GM23338 (cell line): ENCODE data around the gene PLA2G6. TPM values are rescaled to one million over a fixed set of nuclear protein-coding genes. Genes with fewer than 3 reads are reported as not detected.

Source experiments
- ATAC-seq: fragments of 200-7000 bp; cut with Tn5 transposase; 3 replicates; pipeline ENCODE4 v1.9.1; 2020
- DNase-seq: peaks from one replicate; pipeline ENCODE4 v3.0.0-alpha.2; 2015; ENCODE audit warnings: low spot score
- H2AFZ ChIP-seq: fragments of 200-600 bp; sonication (generic); 2 replicates; pipeline ENCODE4 v1.8.0; 2016; ENCODE audit warnings: antibody characterized with exemption, mild to moderate bottlenecking, moderate library complexity
- H3F3A ChIP-seq: fragments of 200-600 bp; sonication (generic); replicated peaks from 2 replicates; pipeline ENCODE4 v1.8.0; 2017; ENCODE audit warnings: antibody characterized with exemption, mixed run types, low read depth
- H3K27ac ChIP-seq: fragments of 200-600 bp; sonication (generic); 2 replicates; pipeline ENCODE4 v1.6.1; 2016; ENCODE audit warnings: low read depth
- H3K27me3 ChIP-seq: fragments of 200-600 bp; sonication (generic); 2 replicates; pipeline ENCODE4 v1.8.0; 2016; ENCODE audit warnings: mild to moderate bottlenecking, mixed run types, moderate library complexity; ENCODE audit not compliant: insufficient read depth
- H3K36me3 ChIP-seq: fragments of 200-600 bp; sonication (generic); 2 replicates; pipeline ENCODE4 v1.8.0; 2016; ENCODE audit warnings: mild to moderate bottlenecking; ENCODE audit not compliant: insufficient read depth
- H3K4me1 ChIP-seq: fragments of 200-600 bp; sonication (generic); 2 replicates; pipeline ENCODE4 v1.8.0; 2016; ENCODE audit warnings: mild to moderate bottlenecking, moderate library complexity; ENCODE audit not compliant: insufficient read depth
- H3K4me2 ChIP-seq: fragments of 200-600 bp; sonication (generic); 2 replicates; pipeline ENCODE4 v1.7.1; 2017; ENCODE audit warnings: mixed run types
- H3K4me3 ChIP-seq: fragments of 200-600 bp; sonication (generic); 2 replicates; pipeline ENCODE4 v1.6.1; 2016; ENCODE audit warnings: mixed run types
- H3K79me2 ChIP-seq: fragments of 200-600 bp; sonication (generic); replicated peaks from 2 replicates; pipeline ENCODE4 v1.8.0; 2017; ENCODE audit warnings: mild to moderate bottlenecking; ENCODE audit not compliant: insufficient read depth
- H3K9me2 ChIP-seq: fragments of 200-600 bp; sonication (generic); 2 replicates; pipeline ENCODE4 v1.8.0; 2017; ENCODE audit not compliant: insufficient read depth
- H4K20me1 ChIP-seq: fragments of 200-600 bp; sonication (generic); replicated peaks from 2 replicates; pipeline ENCODE4 v1.8.0; 2017; ENCODE audit warnings: mild to moderate bottlenecking; ENCODE audit not compliant: insufficient read depth
- H3K27ac Mint-ChIP-seq: 2 replicates; pipeline ENCODE4 v1.8.0; 2020; ENCODE audit warnings: inconsistent platforms, mild to moderate bottlenecking, moderate library complexity, mixed read lengths
- H3K27me3 Mint-ChIP-seq: 3 replicates; pipeline ENCODE4 v1.8.0; 2022; ENCODE audit warnings: low read depth, mild to moderate bottlenecking, moderate library complexity, mixed read lengths, inconsistent platforms; ENCODE audit not compliant: insufficient read depth, poor library complexity
- H3K36me3 Mint-ChIP-seq: 3 replicates; pipeline ENCODE4 v1.8.0; 2021; ENCODE audit warnings: low read depth, mild to moderate bottlenecking, inconsistent platforms, moderate library complexity, mixed read lengths
- H3K4me1 Mint-ChIP-seq: 3 replicates; pipeline ENCODE4 v1.8.0; 2020; ENCODE audit warnings: mild to moderate bottlenecking, inconsistent platforms, mixed read lengths
- H3K4me3 Mint-ChIP-seq: 3 replicates; pipeline ENCODE4 v1.8.0; 2021; ENCODE audit warnings: moderate library complexity, mild to moderate bottlenecking, inconsistent platforms, mixed read lengths
- H3K9me3 Mint-ChIP-seq: 3 replicates; pipeline ENCODE4 v1.8.0; 2020; ENCODE audit warnings: moderate library complexity, mild to moderate bottlenecking, inconsistent platforms, mixed read lengths
- CREB1 ChIP-seq: fragments of 250-450 bp; sonication (Bioruptor Pico); IDR thresholded peaks from 2 replicates; pipeline ENCODE4 v1.5.0; 2020; ENCODE audit warnings: low read depth, mild to moderate bottlenecking, moderate library complexity
- EZH2phosphoT487 ChIP-seq: fragments of 200-600 bp; sonication (generic); IDR thresholded peaks from one replicate; pipeline ENCODE4 v1.8.1; 2018; ENCODE audit warnings: antibody characterized with exemption; ENCODE audit not compliant: unreplicated experiment
- JUNB ChIP-seq: IDR thresholded peaks from one replicate; pipeline ENCODE4 v1.6.1; 2016; ENCODE audit warnings: antibody characterized with exemption; ENCODE audit not compliant: unreplicated experiment
- POLR2AphosphoS5 ChIP-seq: IDR thresholded peaks from 2 replicates; pipeline ENCODE4 v1.6.1; 2016; ENCODE audit warnings: antibody characterized with exemption, low read depth
- polyA plus RNA-seq: library from polyadenylated mRNA; unstranded; fragments of >200 nt; fragmentation: Nextera tagmentation; extraction: Ambion mirVana; gene quantifications from 2 replicates; pipeline ENCODE4 v1.2.1, GENCODE V29; 2016
- total RNA-seq: library from RNA; depleted of rRNA; stranded (reverse); fragments of >200 nt; shearing (Covaris generic); gene quantifications from 2 replicates; pipeline ENCODE4 v1.2.3, GENCODE V29; 2014
- TF ChIP-seq, protein P1 (sequence below): IDR thresholded peaks from 2 replicates; pipeline ENCODE4 v1.6.1; 2016; ENCODE audit warnings: antibody characterized with exemption
- TF ChIP-seq, protein P2 (sequence below): fragments of 250-450 bp; sonication (Bioruptor Pico); IDR thresholded peaks from 2 replicates; pipeline ENCODE4 v1.5.0; 2020; ENCODE audit warnings: mild to moderate bottlenecking, moderate library complexity
- TF ChIP-seq, protein P3 (sequence below), 2 experiments: fragments of 200-600 bp in 1 of 2; sonication (generic) in 1 of 2; conservative IDR thresholded peaks; 2 replicates each; pipeline versions ENCODE4 v1.5.1 to v1.6.1; 2016 to 2017; ENCODE audit warnings: antibody characterized with exemption in 2 of 2, low read depth in 2 of 2, mild to moderate bottlenecking in 2 of 2, moderate library complexity in 1 of 2

Gene PLA2G6
- total and polyA plus RNA-seq, 2 experiments from 2014 or later: 4.5 to 12.6 TPM

DNA sequence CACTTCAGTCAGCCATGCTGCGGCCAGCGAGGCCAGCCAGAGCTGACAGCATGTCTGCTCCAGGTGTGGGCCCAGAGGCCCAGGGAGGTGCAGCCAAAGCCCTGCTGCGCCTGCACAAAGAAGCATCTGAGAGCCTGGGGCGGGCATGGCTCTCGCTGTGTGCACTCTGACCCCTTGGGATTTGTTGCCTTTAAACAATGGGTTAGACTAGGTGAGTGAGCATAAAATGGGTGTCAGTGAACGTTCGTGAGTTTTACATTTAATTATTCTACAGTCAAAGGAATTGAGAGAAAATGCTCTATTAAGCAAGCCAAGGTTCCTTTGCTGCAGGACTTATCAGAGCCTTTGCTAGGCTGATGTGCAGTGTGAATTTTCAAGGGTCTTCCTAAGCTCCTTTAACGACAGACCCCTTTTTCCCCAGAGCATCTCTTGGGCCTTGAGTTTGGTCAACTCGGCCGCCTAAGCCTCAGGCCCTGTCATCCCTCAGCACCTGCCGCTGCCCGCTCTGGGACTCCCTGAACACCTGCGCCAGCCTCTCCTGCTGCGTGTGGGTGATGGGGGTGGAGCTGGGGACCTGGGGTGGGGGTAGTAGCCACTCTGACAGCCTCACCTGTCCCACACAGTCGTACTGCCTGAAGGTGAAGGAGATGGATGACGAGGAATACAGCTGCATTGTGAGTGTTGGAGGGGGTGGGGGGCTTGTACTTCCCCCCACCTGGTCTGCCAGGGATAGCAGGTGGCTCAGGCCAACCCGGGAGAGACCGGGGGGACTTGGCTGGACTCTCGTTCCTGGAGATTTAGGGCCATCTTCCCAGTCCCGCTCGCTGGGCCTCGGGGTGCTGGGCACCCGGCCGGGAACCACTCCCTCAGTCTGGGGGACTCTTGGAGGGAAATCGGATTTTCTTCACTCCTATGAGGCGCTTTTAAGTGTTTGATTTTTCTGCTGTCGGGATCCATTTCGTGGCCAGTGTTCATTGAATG is 108.2 kb downstream of the PLA2G6 start:
- H3K36me3 Mint-ChIP-seq: peaks cover 27% of the 10 kb centered on the region
- no peak overlapping the region for H3K4me2 ChIP-seq
- no peaks in the 10 kb centered on the region for H3K79me2 ChIP-seq
- no peak overlapping the region for H3K27ac Mint-ChIP-seq
- H3K9me3 Mint-ChIP-seq: no peaks in the 10 kb centered on the region
- H3K9me2 ChIP-seq: no peaks in the 10 kb centered on the region
- H3K4me3 ChIP-seq: no peak overlapping the region
- H2AFZ ChIP-seq: no peak overlapping the region
- no peaks in the 10 kb centered on the region for H3K27me3 ChIP-seq
- no peaks in the 10 kb centered on the region for H3K36me3 ChIP-seq
- no peak overlapping the region for H3K4me3 Mint-ChIP-seq
- ATAC-seq: no peak
- no peak for DNase-seq
- peaks cover 5% of the 10 kb centered on the region; the same call in 2 of the 3 replicates for H3K4me1 Mint-ChIP-seq
- no peaks in the 10 kb centered on the region for H3F3A ChIP-seq
- H3K4me1 ChIP-seq: 0 out of 2 replicates have a peak, but pooled peaks cover 3% of the 10 kb centered on the region
- TF ChIP-seq JUNB (no peak), EZH2phosphoT487 (no peak)
- TF ChIP-seq, protein P1, sequence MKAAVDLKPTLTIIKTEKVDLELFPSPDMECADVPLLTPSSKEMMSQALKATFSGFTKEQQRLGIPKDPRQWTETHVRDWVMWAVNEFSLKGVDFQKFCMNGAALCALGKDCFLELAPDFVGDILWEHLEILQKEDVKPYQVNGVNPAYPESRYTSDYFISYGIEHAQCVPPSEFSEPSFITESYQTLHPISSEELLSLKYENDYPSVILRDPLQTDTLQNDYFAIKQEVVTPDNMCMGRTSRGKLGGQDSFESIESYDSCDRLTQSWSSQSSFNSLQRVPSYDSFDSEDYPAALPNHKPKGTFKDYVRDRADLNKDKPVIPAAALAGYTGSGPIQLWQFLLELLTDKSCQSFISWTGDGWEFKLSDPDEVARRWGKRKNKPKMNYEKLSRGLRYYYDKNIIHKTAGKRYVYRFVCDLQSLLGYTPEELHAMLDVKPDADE: no peak
- H3K27me3 Mint-ChIP-seq: peaks cover 13% of the 10 kb centered on the region
- no peak overlapping the region for H3K27ac ChIP-seq
- no peaks in the 10 kb centered on the region; the same call in 1 of the 2 replicates for H4K20me1 ChIP-seq

DNA sequence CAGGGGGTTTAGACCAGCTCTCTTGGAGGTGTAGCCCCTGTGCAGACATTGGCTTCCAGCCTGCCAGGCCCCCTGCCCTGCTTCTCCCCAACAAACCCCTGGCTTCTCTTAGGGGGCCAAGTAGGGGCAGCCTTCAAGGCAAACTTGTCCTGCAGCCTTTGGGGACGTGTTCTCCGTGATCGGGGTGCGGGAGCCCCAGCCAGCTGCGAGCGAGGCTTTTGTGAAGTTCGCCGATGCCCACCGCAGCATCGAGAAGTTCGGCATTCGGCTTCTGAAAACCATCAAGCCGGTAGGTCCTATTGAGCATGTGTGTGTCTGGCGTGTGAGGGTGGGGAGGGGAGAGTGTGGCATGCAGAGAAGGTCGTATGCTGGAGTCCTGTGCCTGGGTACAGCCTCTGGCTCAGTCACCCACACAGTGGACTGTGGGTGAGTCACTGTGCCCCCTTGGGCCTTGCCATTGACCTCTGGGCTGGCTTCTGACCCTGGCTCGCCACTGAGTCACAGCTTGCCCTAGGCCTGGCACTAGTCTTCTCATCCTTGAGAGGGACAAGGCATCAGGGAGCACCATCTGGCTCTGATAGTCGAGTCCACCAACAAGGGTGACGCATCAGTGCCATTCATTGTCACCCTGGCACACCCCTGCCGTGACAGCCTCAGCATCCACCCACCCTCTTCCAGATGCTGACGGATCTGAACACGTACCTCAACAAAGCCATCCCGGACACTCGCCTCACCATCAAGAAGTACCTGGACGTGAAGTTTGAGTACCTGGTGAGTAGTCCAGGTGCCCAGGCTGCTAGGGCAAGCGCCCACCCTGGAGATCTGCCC is 109.1 kb downstream of the PLA2G6 start:
- no peak for ATAC-seq
- TF ChIP-seq EZH2phosphoT487 (no peak), CREB1 (CRISPR knock-in tag) (no peak), POLR2AphosphoS5 (no peak)
- TF ChIP-seq, protein P2, sequence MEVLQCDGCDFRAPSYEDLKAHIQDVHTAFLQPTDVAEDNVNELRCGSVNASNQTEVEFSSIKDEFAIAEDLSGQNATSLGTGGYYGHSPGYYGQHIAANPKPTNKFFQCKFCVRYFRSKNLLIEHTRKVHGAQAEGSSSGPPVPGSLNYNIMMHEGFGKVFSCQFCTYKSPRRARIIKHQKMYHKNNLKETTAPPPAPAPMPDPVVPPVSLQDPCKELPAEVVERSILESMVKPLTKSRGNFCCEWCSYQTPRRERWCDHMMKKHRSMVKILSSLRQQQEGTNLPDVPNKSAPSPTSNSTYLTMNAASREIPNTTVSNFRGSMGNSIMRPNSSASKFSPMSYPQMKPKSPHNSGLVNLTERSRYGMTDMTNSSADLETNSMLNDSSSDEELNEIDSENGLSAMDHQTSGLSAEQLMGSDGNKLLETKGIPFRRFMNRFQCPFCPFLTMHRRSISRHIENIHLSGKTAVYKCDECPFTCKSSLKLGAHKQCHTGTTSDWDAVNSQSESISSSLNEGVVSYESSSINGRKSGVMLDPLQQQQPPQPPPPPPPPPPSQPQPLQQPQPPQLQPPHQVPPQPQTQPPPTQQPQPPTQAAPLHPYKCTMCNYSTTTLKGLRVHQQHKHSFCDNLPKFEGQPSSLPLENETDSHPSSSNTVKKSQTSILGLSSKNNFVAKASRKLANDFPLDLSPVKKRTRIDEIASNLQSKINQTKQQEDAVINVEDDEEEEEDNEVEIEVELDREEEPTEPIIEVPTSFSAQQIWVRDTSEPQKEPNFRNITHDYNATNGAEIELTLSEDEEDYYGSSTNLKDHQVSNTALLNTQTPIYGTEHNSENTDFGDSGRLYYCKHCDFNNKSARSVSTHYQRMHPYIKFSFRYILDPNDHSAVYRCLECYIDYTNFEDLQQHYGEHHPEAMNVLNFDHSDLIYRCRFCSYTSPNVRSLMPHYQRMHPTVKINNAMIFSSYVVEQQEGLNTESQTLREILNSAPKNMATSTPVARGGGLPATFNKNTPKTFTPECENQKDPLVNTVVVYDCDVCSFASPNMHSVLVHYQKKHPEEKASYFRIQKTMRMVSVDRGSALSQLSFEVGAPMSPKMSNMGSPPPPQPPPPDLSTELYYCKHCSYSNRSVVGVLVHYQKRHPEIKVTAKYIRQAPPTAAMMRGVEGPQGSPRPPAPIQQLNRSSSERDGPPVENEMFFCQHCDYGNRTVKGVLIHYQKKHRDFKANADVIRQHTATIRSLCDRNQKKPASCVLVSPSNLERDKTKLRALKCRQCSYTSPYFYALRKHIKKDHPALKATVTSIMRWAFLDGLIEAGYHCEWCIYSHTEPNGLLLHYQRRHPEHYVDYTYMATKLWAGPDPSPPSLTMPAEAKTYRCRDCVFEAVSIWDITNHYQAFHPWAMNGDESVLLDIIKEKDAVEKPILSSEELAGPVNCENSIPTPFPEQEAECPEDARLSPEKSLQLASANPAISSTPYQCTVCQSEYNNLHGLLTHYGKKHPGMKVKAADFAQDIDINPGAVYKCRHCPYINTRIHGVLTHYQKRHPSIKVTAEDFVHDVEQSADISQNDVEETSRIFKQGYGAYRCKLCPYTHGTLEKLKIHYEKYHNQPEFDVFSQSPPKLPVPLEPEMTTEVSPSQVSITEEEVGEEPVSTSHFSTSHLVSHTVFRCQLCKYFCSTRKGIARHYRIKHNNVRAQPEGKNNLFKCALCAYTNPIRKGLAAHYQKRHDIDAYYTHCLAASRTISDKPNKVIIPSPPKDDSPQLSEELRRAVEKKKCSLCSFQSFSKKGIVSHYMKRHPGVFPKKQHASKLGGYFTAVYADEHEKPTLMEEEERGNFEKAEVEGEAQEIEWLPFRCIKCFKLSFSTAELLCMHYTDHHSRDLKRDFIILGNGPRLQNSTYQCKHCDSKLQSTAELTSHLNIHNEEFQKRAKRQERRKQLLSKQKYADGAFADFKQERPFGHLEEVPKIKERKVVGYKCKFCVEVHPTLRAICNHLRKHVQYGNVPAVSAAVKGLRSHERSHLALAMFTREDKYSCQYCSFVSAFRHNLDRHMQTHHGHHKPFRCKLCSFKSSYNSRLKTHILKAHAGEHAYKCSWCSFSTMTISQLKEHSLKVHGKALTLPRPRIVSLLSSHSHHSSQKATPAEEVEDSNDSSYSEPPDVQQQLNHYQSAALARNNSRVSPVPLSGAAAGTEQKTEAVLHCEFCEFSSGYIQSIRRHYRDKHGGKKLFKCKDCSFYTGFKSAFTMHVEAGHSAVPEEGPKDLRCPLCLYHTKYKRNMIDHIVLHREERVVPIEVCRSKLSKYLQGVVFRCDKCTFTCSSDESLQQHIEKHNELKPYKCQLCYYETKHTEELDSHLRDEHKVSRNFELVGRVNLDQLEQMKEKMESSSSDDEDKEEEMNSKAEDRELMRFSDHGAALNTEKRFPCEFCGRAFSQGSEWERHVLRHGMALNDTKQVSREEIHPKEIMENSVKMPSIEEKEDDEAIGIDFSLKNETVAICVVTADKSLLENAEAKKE (CRISPR knock-in tag): no peak
- TF ChIP-seq, protein P1: no peak
- TF ChIP-seq, protein P3, sequence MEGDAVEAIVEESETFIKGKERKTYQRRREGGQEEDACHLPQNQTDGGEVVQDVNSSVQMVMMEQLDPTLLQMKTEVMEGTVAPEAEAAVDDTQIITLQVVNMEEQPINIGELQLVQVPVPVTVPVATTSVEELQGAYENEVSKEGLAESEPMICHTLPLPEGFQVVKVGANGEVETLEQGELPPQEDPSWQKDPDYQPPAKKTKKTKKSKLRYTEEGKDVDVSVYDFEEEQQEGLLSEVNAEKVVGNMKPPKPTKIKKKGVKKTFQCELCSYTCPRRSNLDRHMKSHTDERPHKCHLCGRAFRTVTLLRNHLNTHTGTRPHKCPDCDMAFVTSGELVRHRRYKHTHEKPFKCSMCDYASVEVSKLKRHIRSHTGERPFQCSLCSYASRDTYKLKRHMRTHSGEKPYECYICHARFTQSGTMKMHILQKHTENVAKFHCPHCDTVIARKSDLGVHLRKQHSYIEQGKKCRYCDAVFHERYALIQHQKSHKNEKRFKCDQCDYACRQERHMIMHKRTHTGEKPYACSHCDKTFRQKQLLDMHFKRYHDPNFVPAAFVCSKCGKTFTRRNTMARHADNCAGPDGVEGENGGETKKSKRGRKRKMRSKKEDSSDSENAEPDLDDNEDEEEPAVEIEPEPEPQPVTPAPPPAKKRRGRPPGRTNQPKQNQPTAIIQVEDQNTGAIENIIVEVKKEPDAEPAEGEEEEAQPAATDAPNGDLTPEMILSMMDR (conservative IDR thresholded peaks at IDR 0.05; ENCODE audit: low read depth in 2 of 2): no peak

More for the DNA sequence above, 109.1 kb downstream of the PLA2G6 start:
- H3K9me2 ChIP-seq: no peaks in the 10 kb centered on the region
- H4K20me1 ChIP-seq: no peaks in the 10 kb centered on the region; the same call in 1 of the 2 replicates
- H3K27me3 ChIP-seq: no peaks in the 10 kb centered on the region
- no peaks in the 10 kb centered on the region for H3K36me3 ChIP-seq
- peaks cover 5% of the 10 kb centered on the region; the same call in 2 of the 3 replicates for H3K4me1 Mint-ChIP-seq
- no peak overlapping the region for H3K4me3 ChIP-seq
- H3F3A ChIP-seq: no peaks in the 10 kb centered on the region
- no peak overlapping the region for H3K27ac ChIP-seq
- H3K9me3 Mint-ChIP-seq: no peaks in the 10 kb centered on the region
- 0 out of 2 replicates have a peak, but pooled peaks cover 3% of the 10 kb centered on the region for H3K4me1 ChIP-seq
- H3K79me2 ChIP-seq: no peaks in the 10 kb centered on the region
- H3K4me3 Mint-ChIP-seq: no peak overlapping the region
- no peak overlapping the region for H2AFZ ChIP-seq
- peaks cover 11% of the 10 kb centered on the region for H3K27me3 Mint-ChIP-seq
- peaks cover 32% of the 10 kb centered on the region for H3K36me3 Mint-ChIP-seq
- no peak for DNase-seq
- no peak overlapping the region for H3K4me2 ChIP-seq
- H3K27ac Mint-ChIP-seq: no peak overlapping the region
